GM12801 (cell line): ENCODE data around the gene GFI1B.

ENCODE experiments used
- TF ChIP-seq, protein P1 (sequence below): IDR thresholded peaks from one replicate; pipeline ENCODE4 v1.5.1; 2011; ENCODE audit warnings: control low read depth; ENCODE audit not compliant: insufficient read length; ENCODE audit errors: extremely low read depth

Gene GFI1B

DNA sequence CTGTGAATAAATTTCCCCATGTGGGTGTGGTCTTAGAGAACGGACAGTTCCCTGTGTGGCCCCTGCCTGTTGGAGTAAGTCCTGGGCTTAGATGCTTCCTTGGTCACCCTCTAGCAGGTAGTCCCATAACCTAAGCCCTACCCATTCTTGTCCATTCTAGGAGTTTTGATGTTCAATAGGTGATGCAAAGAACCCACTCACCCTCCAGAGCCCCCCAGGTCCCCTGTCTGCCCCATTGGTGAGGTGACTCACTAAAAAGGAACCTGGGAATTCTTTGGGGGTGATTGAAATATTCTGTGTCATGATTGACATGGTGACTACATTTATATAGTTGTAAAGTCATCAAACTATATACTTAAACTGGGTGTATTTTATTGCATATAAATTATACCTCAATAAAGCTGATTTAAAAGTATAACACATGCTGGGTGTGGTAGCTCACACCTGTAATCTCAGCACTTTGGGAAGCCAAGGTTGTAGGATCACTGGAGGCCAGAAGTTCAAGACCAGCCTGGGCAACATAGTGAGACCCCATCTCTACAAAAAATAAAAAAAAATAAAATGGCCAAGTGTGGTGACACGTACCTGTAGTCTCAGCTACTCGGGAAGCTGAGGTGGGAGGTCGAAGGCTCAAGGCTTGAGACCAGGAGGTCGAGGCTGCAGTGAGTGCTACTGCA lies 31.6 kb downstream of the GFI1B start:
- TF ChIP-seq, protein P1, sequence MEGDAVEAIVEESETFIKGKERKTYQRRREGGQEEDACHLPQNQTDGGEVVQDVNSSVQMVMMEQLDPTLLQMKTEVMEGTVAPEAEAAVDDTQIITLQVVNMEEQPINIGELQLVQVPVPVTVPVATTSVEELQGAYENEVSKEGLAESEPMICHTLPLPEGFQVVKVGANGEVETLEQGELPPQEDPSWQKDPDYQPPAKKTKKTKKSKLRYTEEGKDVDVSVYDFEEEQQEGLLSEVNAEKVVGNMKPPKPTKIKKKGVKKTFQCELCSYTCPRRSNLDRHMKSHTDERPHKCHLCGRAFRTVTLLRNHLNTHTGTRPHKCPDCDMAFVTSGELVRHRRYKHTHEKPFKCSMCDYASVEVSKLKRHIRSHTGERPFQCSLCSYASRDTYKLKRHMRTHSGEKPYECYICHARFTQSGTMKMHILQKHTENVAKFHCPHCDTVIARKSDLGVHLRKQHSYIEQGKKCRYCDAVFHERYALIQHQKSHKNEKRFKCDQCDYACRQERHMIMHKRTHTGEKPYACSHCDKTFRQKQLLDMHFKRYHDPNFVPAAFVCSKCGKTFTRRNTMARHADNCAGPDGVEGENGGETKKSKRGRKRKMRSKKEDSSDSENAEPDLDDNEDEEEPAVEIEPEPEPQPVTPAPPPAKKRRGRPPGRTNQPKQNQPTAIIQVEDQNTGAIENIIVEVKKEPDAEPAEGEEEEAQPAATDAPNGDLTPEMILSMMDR = no peak

DNA sequence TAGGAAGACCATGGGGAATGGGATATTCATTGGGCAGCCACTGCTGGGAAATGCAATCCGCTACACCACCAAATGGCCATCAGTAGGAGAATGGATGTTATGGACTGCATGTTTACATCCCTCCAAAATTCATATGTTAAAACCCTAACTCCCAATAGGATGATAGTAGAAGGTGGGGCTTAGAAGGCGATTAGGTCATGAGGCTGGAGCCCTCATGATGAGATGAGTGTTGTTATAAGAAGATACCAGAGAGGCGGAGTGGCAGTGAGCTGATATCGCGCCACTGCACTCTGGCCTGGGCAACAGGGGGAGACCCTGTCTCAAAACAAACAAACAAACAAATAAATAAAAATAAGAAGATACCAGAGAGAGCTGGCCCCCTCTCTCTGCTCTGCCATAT lies 36.2 kb downstream of the GFI1B start:
- TF ChIP-seq, protein P1 = no peak

DNA sequence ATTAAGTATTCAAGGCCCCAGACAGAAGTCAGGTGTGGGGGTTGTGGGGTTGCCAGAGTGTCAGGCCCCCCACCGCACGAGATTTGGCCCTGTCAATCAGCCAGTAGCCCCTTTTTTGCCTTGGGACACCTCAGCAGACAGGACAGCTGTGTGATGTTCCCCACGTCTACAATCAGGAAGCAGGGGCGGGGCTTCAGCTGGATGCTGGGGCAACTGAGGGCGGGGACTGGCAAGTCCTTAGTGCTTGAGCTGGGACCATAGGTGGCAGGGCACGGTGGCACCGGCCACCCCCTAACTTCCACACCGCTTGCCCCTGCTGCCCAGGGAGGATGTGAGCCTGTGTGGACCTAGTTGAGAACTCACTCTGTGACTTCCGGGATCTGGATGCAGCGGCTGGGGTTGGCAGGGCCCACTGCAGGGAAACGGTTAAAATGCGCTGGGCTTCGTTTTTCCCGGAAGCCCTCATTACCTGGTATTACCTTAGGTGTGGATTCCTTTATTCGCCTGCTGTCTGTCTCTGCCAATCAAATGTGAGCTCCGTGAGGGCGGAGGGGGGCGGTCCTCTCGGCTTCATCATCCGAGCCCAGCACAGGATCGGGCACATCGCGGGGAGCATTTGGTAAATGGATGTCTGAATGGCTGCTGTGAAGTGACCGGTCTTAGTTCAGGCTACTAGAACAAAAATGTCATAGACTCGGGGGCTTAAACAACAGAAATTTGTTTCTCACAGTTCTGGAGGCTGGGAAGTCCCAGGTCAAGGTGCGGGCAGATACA lies 44.8 kb downstream of the GFI1B start:
- TF ChIP-seq, protein P1 = no peak

DNA sequence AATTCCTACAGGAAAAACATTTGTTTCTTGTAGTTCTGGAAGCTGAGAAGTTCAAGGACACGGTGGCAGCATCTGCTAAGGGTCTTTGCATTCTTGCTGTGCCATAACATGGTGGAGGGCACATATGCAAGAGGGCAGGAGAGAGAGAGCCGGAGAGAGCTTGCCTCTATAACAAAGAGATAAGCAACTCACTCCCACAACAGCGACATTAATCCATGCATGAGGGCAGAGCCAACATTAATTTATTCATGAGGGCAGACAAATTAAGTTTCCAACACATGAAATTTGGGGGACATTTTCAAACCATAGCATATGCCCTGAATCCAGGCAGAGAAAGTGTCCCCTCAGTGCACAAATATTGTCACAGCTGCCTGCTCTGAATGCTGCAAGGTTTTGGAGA lies 47.9 kb downstream of the GFI1B start:
- TF ChIP-seq, protein P1 = no peak

DNA sequence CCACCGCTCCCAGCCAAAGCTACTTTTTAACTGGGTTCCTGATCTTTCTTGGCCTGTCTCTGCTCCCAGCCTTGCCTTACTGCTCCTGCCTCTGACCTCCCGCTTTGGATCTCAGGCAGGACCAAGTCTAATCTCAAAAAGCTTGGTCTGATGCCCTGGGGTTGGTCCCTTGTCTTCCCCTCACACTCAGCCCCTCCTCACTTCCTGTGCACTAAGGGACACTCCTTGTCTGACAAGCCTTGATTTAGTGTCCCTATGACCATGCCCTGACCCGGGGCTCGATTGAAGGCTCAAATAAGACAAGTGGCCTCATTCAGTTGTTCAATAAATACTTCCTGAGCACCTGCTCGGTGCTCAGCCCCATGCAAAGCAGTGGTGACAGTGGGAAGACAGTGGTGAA lies 48.6 kb downstream of the GFI1B start:
- TF ChIP-seq, protein P1 = no peak

DNA sequence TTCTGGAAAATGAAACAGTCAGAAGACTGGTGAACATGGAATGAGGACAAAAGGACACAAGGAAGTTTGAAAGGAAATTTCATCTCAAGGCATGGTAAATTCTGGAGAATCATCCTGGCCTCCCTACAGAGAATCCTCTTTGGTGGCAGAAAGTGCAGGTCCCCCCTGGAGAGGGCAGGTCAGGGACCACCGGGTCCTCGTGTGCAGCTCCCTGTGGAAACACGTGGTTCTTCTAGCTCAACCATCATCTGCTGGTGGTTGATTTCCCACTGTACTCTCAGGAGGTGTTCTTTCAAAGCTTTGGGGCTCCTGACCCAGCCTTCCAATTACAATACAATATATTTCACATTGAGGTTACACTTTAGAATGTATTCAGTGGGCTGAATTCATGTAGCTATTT lies 49.7 kb downstream of the GFI1B start:
- TF ChIP-seq, protein P1 = no peak

DNA sequence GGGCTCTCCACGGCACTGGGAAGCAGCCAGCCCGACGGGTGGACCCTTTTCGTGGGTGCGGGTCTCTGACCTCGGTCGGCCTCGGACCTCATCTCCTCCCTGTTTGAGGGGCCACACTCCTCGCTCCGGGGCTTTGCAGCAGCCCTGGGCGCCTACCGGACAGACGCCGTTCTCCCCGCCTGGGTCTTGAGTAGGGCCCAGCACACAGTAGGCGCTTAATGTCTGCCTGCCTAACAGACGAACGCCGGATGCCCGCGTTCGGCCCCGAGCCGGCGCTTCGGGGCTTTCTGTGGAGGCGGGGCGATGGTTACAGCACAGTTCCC lies 51.5 kb downstream of the GFI1B start:
- TF ChIP-seq, protein P1 = no peak
